DMS153 (cell line): ENCODE measurements around the gene CCR7.
"Not testable (repeated sequence)": the region's sequence is repeated elsewhere in the genome, so short reads cannot be mapped to it uniquely, and the experiment has no call there.

Experiments used
- DNase-seq: peaks from one replicate; lab custom pipeline; 2025; lab: John Stamatoyannopoulos, UW

Gene CCR7

GRCh38 chr17:40597156-40597555 lies 31.9 kb upstream of the CCR7 start:
- DNase-seq: no peak

- peak; percentile 59 for DNase-seq
Observed at GRCh38 chr17:40596261-40596919, 31.1 kb upstream of the CCR7 start.

GRCh38 chr17:40590742-40591141 lies 25.5 kb upstream of the CCR7 start:
- DNase-seq: no peak

- DNase-seq: no peak
Observed at GRCh38 chr17:40588552-40588951, 23.3 kb upstream of the CCR7 start.

GRCh38 chr17:40586264-40586663 lies 21.0 kb upstream of the CCR7 start:
- DNase-seq: not testable (repeated sequence)

- not testable (repeated sequence) for DNase-seq
Observed at GRCh38 chr17:40584950-40585349, 19.7 kb upstream of the CCR7 start.

GRCh38 chr17:40582328-40582901 lies 17.1 kb upstream of the CCR7 start:
- DNase-seq: peak; percentile 99

GRCh38 chr17:40580140-40580539 lies 14.9 kb upstream of the CCR7 start:
- DNase-seq: no peak

- no peak for DNase-seq
Observed at GRCh38 chr17:40579471-40579870, 14.2 kb upstream of the CCR7 start.

GRCh38 chr17:40577611-40578065 lies 12.4 kb upstream of the CCR7 start:
- no peak for DNase-seq

- no peak for DNase-seq
Observed at GRCh38 chr17:40576113-40576740, 11.0 kb upstream of the CCR7 start.

- no peak for DNase-seq
Observed at GRCh38 chr17:40574292-40574691, 9.0 kb upstream of the CCR7 start.

- DNase-seq: not testable (repeated sequence)
Observed at GRCh38 chr17:40572245-40572993, 7.1 kb upstream of the CCR7 start.

GRCh38 chr17:40568074-40568836 lies 3.0 kb upstream of the CCR7 start:
- no peak for DNase-seq

- DNase-seq: no peak
Observed at GRCh38 chr17:40567377-40567776, 2.1 kb upstream of the CCR7 start.

- no peak for DNase-seq
Observed at GRCh38 chr17:40565769-40566409, 617 bp upstream of the CCR7 start.

- DNase-seq: no peak
Observed at GRCh38 chr17:40564195-40564882, 933 bp downstream of the CCR7 start.

- DNase-seq: no peak
Observed at GRCh38 chr17:40563220-40564052, 1.8 kb downstream of the CCR7 start.

GRCh38 chr17:40562838-40563219 lies 2.4 kb downstream of the CCR7 start:
- DNase-seq: no peak
